PC-3 (cell line): Measurements from ENCODE around the gene TBCEL.

Experiments
- EZH2 ChIP-seq: fragments of 300-600 bp; sonication (generic); IDR thresholded peaks from one replicate; pipeline ENCODE4 v1.6.1; 2017; ENCODE audit warnings: antibody characterized with exemption, mild to moderate bottlenecking, low read length; ENCODE audit not compliant: unreplicated experiment
- TF ChIP-seq, protein P1 (sequence below): fragments of 300-600 bp; sonication (generic); conservative IDR thresholded peaks from 2 replicates; pipeline ENCODE4 v1.5.1; 2017; ENCODE audit warnings: antibody characterized with exemption, low read depth, mild to moderate bottlenecking, low read length

DNA sequence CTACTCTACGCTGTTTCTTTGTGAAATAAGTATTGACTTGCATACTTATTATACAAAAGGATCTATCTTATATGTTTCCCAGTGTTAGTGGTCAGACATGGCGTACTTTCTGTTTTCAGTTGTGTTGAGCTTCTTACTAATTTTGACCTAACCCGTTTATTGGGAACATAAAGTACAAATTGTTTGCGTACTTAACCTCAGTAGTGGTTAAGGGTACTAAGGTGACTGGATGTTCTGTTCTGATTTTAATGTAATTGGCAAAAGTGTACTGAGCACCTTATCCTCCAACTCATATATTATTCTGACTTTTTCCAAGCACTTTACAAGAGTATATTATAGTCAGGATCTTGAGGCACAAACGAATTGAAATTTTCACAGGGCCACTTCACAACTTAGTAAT lies 17.2 kb downstream of the TBCEL start:
- TF ChIP-seq EZH2, result no peak
- TF ChIP-seq, protein P1, sequence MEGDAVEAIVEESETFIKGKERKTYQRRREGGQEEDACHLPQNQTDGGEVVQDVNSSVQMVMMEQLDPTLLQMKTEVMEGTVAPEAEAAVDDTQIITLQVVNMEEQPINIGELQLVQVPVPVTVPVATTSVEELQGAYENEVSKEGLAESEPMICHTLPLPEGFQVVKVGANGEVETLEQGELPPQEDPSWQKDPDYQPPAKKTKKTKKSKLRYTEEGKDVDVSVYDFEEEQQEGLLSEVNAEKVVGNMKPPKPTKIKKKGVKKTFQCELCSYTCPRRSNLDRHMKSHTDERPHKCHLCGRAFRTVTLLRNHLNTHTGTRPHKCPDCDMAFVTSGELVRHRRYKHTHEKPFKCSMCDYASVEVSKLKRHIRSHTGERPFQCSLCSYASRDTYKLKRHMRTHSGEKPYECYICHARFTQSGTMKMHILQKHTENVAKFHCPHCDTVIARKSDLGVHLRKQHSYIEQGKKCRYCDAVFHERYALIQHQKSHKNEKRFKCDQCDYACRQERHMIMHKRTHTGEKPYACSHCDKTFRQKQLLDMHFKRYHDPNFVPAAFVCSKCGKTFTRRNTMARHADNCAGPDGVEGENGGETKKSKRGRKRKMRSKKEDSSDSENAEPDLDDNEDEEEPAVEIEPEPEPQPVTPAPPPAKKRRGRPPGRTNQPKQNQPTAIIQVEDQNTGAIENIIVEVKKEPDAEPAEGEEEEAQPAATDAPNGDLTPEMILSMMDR, result no peak
